Endothelial cell of umbilical vein (primary cell): ENCODE data around the gene JAG2. TPM values are rescaled to one million over a fixed set of nuclear protein-coding genes. Genes with fewer than 3 reads are reported as not detected.
"Not testable (repeated sequence)": the region's sequence is repeated elsewhere in the genome, so short reads cannot be mapped to it uniquely, and the experiment has no call there.

Source experiments
- BruUV-seq: library from RNA; stranded (reverse); fragments of 400-500 nt; replicated peaks from 2 replicates; lab custom pipeline; 2021; lab: Mats Ljungman, UMichigan
- CTCF ChIA-PET: fragments of 300-600, 350-600 bp; sonication (Branson Sonifier 250); formaldehyde crosslinking; loops from one replicate; lab custom pipeline; 2021; ENCODE audit warnings: antibody characterized with exemption, inconsistent platforms; lab: Charles Lee
- POLR2A ChIA-PET: fragments of 300-600, 350-600 bp; sonication (Branson Sonifier 250); formaldehyde crosslinking; loops from one replicate; lab custom pipeline; 2021; ENCODE audit warnings: antibody characterized with exemption, inconsistent platforms; lab: Charles Lee
- DNase-seq: peaks from one replicate; pipeline ENCODE4 v3.0.0-alpha.2; 2011; ENCODE audit warnings: low read depth, low spot score
- FAIRE-seq: peaks from 2 replicates; lab custom pipeline; 2011; peaks lifted over from hg19 to GRCh38; lab: Jason Lieb, UNC
- H2AFZ ChIP-seq: 2 replicates; pipeline ENCODE4 v1.6.0; 2012; ENCODE audit warnings: low read depth, low read length, control low read depth, inconsistent platforms
- H3K27ac ChIP-seq: 2 replicates; pipeline ENCODE4 v1.5.1; 2011; ENCODE audit warnings: low read depth, mild to moderate bottlenecking, control low read depth, low read length, moderate library complexity; ENCODE audit not compliant: insufficient read depth
- H3K27me3 ChIP-seq, 2 experiments: 2 replicates each; pipeline versions ENCODE4 v1.6.0 to v1.6.1; 2011; ENCODE audit warnings: low read length in 2 of 2, mixed read lengths in 1 of 2; ENCODE audit not compliant: control insufficient read depth in 2 of 2, insufficient read depth in 2 of 2
- H3K36me3 ChIP-seq, 2 experiments: 2 replicates in 1 of 2; 3 replicates in 1 of 2; pipeline ENCODE4 v1.5.1; 2011; ENCODE audit warnings: low read length in 2 of 2, mild to moderate bottlenecking in 1 of 2, moderate library complexity in 1 of 2; ENCODE audit not compliant: control insufficient read depth in 2 of 2, insufficient read depth in 2 of 2; ENCODE audit errors: extremely low read depth in 1 of 2
- H3K4me1 ChIP-seq: 3 replicates; pipeline ENCODE4 v1.5.1; 2011; ENCODE audit warnings: mild to moderate bottlenecking, low read length; ENCODE audit not compliant: control insufficient read depth, insufficient read depth; ENCODE audit errors: extremely low read depth
- H3K4me2 ChIP-seq: 2 replicates; pipeline ENCODE4 v1.6.1; 2011; ENCODE audit warnings: low read length, control low read depth, mixed read lengths; ENCODE audit not compliant: insufficient read depth
- H3K4me3 ChIP-seq, 3 experiments: fragments of 200-600 bp in 1 of 3; sonication (generic), shearing (Covaris generic) in 1 of 3; replicated peaks in 1 of 3; 2 replicates each; pipeline ENCODE4 v1.5.1; 2011 to 2016; ENCODE audit warnings: control low read depth in 3 of 3, low read length in 3 of 3, mild to moderate bottlenecking in 2 of 3, inconsistent platforms in 1 of 3, low read depth in 1 of 3, moderate library complexity in 1 of 3; ENCODE audit not compliant: insufficient read depth in 1 of 3
- H3K79me2 ChIP-seq: 2 replicates; pipeline ENCODE4 v1.6.0; 2012; ENCODE audit warnings: low read length, inconsistent platforms; ENCODE audit not compliant: control insufficient read depth, insufficient read depth
- H3K9ac ChIP-seq: replicated peaks from 2 replicates; pipeline ENCODE3; 2011; ENCODE audit warnings: low read length, control low read depth; ENCODE audit not compliant: insufficient read depth; ENCODE audit errors: extremely low read depth
- H3K9me1 ChIP-seq: replicated peaks from 3 replicates; pipeline ENCODE4 v1.6.0; 2011; ENCODE audit warnings: mild to moderate bottlenecking, low read length; ENCODE audit not compliant: control insufficient read depth, insufficient read depth; ENCODE audit errors: extremely low read depth
- H3K9me3 ChIP-seq: replicated peaks from 2 replicates; pipeline ENCODE4 v1.5.1; 2012; ENCODE audit warnings: low read length, inconsistent platforms; ENCODE audit not compliant: control insufficient read depth, insufficient read depth
- H4K20me1 ChIP-seq: replicated peaks from 2 replicates; pipeline ENCODE3; 2011; ENCODE audit warnings: mild to moderate bottlenecking, low read length; ENCODE audit not compliant: control insufficient read depth, insufficient read depth; ENCODE audit errors: extremely low read depth
- EZH2 ChIP-seq: IDR thresholded peaks from 2 replicates; pipeline ENCODE4 v1.6.1; 2012; ENCODE audit warnings: borderline replicate concordance, low read depth, mild to moderate bottlenecking, moderate library complexity, low read length, inconsistent platforms; ENCODE audit not compliant: severe bottlenecking
- FOS ChIP-seq: IDR thresholded peaks from 2 replicates; pipeline ENCODE4 v1.6.1; 2011; ENCODE audit warnings: mild to moderate bottlenecking, low read length, moderate library complexity, borderline replicate concordance; ENCODE audit not compliant: insufficient read depth
- GATA2 ChIP-seq: IDR thresholded peaks from 2 replicates; pipeline ENCODE4 v1.7.0; 2011; ENCODE audit warnings: low read depth, mild to moderate bottlenecking, moderate library complexity, mixed read lengths, low read length; ENCODE audit not compliant: insufficient read length, insufficient read depth
- JUN ChIP-seq: IDR thresholded peaks from 2 replicates; pipeline ENCODE4 v1.6.1; 2011; ENCODE audit warnings: borderline replicate concordance, low read depth; ENCODE audit not compliant: insufficient read length, insufficient read depth
- MYC ChIP-seq: IDR thresholded peaks from one replicate; pipeline ENCODE4 v1.6.1; 2011; ENCODE audit warnings: mild to moderate bottlenecking, low read depth, low read length
- POLR2A ChIP-seq: IDR thresholded peaks from 2 replicates; pipeline ENCODE4 v1.6.1; 2012; ENCODE audit warnings: low read depth, mild to moderate bottlenecking, control low read depth, low read length
- POLR2AphosphoS5 ChIP-seq: IDR thresholded peaks from 2 replicates; pipeline ENCODE4 v1.6.1; 2012; ENCODE audit warnings: low read depth, mild to moderate bottlenecking, control low read depth, low read length, moderate library complexity; ENCODE audit not compliant: insufficient read depth
- dilution Hi-C: fragments of 300-500 bp; cut with MboI; formaldehyde crosslinking; loops from one replicate; pipeline ENCODE4 v1.15.0; 2019; ENCODE audit warnings: low sequenced_read_pairs; ENCODE audit not compliant: extremely low pct_ligation_motif_present
- intact Hi-C: fragments of 100-400 bp; cut with micrococcal nuclease; formaldehyde crosslinking; loops from one replicate; pipeline ENCODE4 v1.10.0; 2022
- polyA plus RNA-seq, 4 experiments: library from polyadenylated mRNA; depleted of rRNA in 3 of 4; stranded (reverse) in 3 of 4; unstranded in 1 of 4; fragments of >200 nt; gene quantifications; 2 replicates each; pipeline versions ENCODE4 v1.2.1 to v1.2.3, GENCODE V29; 2011 to 2012; ENCODE audit warnings: missing spikeins in 1 of 4
- total RNA-seq: library from RNA; stranded (reverse); gene quantifications from 2 replicates; pipeline ENCODE4 v1.2.3, GENCODE V29; 2021
- TF ChIP-seq, protein P1 (sequence below), 2 donors: IDR thresholded peaks; 1 replicate in 1 of 2; 2 replicates in 1 of 2; pipeline ENCODE4 v1.5.1; 2011; ENCODE audit warnings: low read length in 2 of 2, mild to moderate bottlenecking in 2 of 2, moderate library complexity in 2 of 2, control low read depth in 1 of 2, inconsistent platforms in 1 of 2, low read depth in 1 of 2; ENCODE audit not compliant: insufficient read depth in 1 of 2; ENCODE audit errors: extremely low read depth in 1 of 2
- TF ChIP-seq, protein P2 (sequence below): IDR thresholded peaks from 2 replicates; pipeline ENCODE4 v1.6.1; 2011; ENCODE audit not compliant: insufficient read depth, insufficient read length

The JAG2 gene
- total and polyA plus RNA-seq, 2 donors (not counting 3 experiments of a cell fraction or from before 2014, with no cell fraction given) = 105 to 128 TPM

DNA sequence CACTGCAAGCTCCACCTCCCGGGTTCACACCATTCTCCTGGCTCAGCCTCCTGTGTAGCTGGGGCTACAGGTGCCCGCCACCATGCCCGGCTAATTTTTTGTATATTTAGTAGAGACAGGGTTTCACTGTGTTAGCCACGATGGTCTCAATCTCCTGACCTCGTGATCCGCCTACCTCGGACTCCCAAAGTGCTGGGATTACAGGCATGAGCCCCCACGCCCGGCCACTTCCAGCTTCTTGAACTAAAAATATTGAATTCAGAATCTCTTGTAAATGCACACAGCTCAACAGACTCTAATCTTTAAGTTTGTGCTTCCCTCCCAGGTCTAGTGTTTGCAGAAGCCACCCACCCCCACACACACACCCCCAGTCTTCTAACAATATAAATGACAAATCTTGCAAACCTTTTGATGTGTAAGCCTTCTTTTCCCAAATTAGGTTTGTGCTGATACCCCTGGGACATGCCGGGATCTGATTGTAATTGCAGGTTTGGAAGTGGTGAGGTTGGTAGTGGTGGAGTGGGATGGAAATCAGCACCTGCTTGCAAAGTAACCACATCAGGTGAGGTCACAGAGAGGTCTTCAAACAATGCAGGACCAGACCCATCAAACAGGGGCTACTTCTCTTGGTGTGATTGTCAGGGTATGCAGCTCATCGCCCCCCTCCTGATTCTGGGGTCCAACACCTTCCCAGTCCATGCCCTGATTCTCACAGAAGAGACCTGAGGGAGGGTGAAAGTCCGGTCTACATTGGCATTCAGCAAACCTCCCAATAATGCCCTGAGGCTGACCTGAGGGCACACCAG, 51.9 kb downstream of the JAG2 start:
- Histone ChIP-seq H3K9me3 (no peaks in the 10 kb centered on the region), H3K4me2 (no peak overlapping the region), H3K36me3 (no peaks in the 10 kb centered on the region), H2AFZ (no peak overlapping the region), H3K4me3 (no peak overlapping the region), H4K20me1 (no peaks in the 10 kb centered on the region), H3K9ac (no peak overlapping the region), H3K4me1 (no peaks in the 10 kb centered on the region), H3K27ac (no peak overlapping the region), H3K27me3 (peaks cover 0 to 3% of the 10 kb centered on the region in 2 experiments), H3K9me1 (no peaks in the 10 kb centered on the region), H3K79me2 (no peaks in the 10 kb centered on the region)
- DNase-seq (no peak), FAIRE-seq (no peak)
- no peak for TF ChIP-seq POLR2A
- no peak for TF ChIP-seq GATA2
- TF ChIP-seq JUN = no peak
- TF ChIP-seq MYC = no peak
- TF ChIP-seq, protein P1, sequence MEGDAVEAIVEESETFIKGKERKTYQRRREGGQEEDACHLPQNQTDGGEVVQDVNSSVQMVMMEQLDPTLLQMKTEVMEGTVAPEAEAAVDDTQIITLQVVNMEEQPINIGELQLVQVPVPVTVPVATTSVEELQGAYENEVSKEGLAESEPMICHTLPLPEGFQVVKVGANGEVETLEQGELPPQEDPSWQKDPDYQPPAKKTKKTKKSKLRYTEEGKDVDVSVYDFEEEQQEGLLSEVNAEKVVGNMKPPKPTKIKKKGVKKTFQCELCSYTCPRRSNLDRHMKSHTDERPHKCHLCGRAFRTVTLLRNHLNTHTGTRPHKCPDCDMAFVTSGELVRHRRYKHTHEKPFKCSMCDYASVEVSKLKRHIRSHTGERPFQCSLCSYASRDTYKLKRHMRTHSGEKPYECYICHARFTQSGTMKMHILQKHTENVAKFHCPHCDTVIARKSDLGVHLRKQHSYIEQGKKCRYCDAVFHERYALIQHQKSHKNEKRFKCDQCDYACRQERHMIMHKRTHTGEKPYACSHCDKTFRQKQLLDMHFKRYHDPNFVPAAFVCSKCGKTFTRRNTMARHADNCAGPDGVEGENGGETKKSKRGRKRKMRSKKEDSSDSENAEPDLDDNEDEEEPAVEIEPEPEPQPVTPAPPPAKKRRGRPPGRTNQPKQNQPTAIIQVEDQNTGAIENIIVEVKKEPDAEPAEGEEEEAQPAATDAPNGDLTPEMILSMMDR (IDR thresholded peaks at IDR 0.05; ENCODE audit: extremely low read depth in 1 of 2, insufficient read depth in 1 of 2, low read depth in 1 of 2, low read length in 2 of 2) = no peak
- TF ChIP-seq, protein P2, sequence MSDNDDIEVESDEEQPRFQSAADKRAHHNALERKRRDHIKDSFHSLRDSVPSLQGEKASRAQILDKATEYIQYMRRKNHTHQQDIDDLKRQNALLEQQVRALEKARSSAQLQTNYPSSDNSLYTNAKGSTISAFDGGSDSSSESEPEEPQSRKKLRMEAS = no peak
- TF ChIP-seq EZH2 = no peak
- no peak for TF ChIP-seq POLR2AphosphoS5
- no peak for TF ChIP-seq FOS
- intact Hi-C loops (no loop called here), dilution Hi-C loops (no loop called here)
- BruUV-seq = no TSS peak
- ChIA-PET POLR2A (no interaction called here), CTCF (interaction anchor here (1.3 to 1.9 kb wide), 4 partner anchors 9 to 26 kb away, joined by 3 to 6 read pairs (median 4); no protein-coding TSS in a partner anchor)

DNA sequence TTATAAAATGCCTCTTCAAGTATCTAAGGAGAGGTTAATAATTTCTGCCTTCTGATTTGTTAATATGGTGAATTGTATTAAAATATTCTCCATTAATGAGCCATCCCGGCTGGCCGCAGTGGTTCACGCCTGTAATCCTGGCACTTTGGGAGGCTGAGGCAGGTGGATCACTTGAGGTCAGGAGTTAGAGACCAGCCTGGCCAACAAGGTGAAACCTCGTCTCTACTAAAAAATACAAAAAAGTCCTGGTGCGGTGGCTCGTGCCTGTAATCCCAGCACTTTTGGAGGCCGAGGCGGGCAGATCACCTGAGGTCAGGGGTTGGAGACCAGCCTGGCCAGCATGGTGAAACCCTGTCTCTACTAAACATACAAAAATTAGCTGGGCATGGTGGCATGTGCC, 59.3 kb downstream of the JAG2 start:
- H3K4me1 ChIP-seq, DNase-seq, intact Hi-C loops, FAIRE-seq, H3K4me2 ChIP-seq, H3K9me1 ChIP-seq, H4K20me1 ChIP-seq, H3K9me3 ChIP-seq, H3K4me3 ChIP-seq, H3K27ac ChIP-seq, H3K36me3 ChIP-seq, H2AFZ ChIP-seq, CTCF ChIA-PET, dilution Hi-C loops, H3K79me2 ChIP-seq, POLR2A ChIA-PET, BruUV-seq, H3K9ac ChIP-seq: not testable (repeated sequence)
- H3K27me3 ChIP-seq = peaks cover 7 to 20% of the 10 kb centered on the region in 2 experiments
